ENCODE data around the gene ZNF823. TPM values are rescaled to one million over a fixed set of nuclear protein-coding genes. Genes with fewer than 3 reads are reported as not detected.

Gene ZNF823
- total RNA-seq, 8 experiments from 2014 or later = 4.7 to 13.8 (median 8.2) TPM

- Histone ChIP-seq H3K4me1 (replicated peaks in 1 of 2) (peaks cover 3 to 6% of the 10 kb centered on the region in 2 donors), H3K4me3 (no peak overlapping the region), H3K27ac (no peak overlapping the region)
- in situ Hi-C loops (cut with MboI; ENCODE audit: low pct_unique_long_range_greater_than_20kb in 2 of 9, low sequenced_read_pairs in 9 of 9, unreplicated experiment in 9 of 9) = no loop called here
- no peak for ATAC-seq (replicated peaks in 6 of 8)
- WGBS, 10 experiments = 0 to 91% (median 82%) methylated on average over 1 of the region's 1 CpG; no CpG with 5 or more reads in 1 of the 10 experiments
These were observed 24.9 kb upstream of the ZNF823 start for GRCh38 chr19:11763611-11764010.

GRCh38 chr19:11763117-11763516 is 24.4 kb upstream of the ZNF823 start:
- H3K4me1 ChIP-seq (replicated peaks in 1 of 2) = peaks cover 0 to 3% of the 10 kb centered on the region in 2 donors
- in situ Hi-C loops (cut with MboI; ENCODE audit: low pct_unique_long_range_greater_than_20kb in 2 of 9, low sequenced_read_pairs in 9 of 9, unreplicated experiment in 9 of 9) = no loop called here
- ATAC-seq (replicated peaks in 6 of 8) = no peak
- WGBS, 10 experiments = 28 to 91% (median 62%) methylated on average over 1 to 3 of the region's 3 CpGs
- H3K27ac ChIP-seq = no peak overlapping the region
- H3K4me3 ChIP-seq = no peak overlapping the region

- in situ Hi-C loops (cut with MboI; ENCODE audit: low pct_unique_long_range_greater_than_20kb in 2 of 9, low sequenced_read_pairs in 9 of 9, unreplicated experiment in 9 of 9) = no loop called here
- WGBS, 10 experiments = 11 to 100% (median 67%) methylated on average over 1 to 5 of the region's 7 CpGs; no CpG with 5 or more reads in 2 of the 10 experiments
- Histone ChIP-seq H3K4me1 (replicated peaks in 1 of 2) (no peaks in the 10 kb centered on the region), H3K4me3 (no peak overlapping the region), H3K27ac (no peak overlapping the region)
- ATAC-seq (replicated peaks in 6 of 8) = no peak
These were observed 21.1 kb upstream of the ZNF823 start for GRCh38 chr19:11759805-11760204.

- WGBS, 10 experiments = 0 to 100% (median 67%) methylated on average over 1 of the region's 1 CpG; no CpG with 5 or more reads in 1 of the 10 experiments
- Histone ChIP-seq H3K27ac (no peak overlapping the region), H3K4me3 (no peak overlapping the region), H3K4me1 (replicated peaks in 1 of 2) (no peaks in the 10 kb centered on the region)
- ATAC-seq (replicated peaks in 6 of 8) = no peak
- in situ Hi-C loops (cut with MboI; ENCODE audit: low pct_unique_long_range_greater_than_20kb in 2 of 9, low sequenced_read_pairs in 9 of 9, unreplicated experiment in 9 of 9) = no loop called here
These were observed 18.2 kb upstream of the ZNF823 start for GRCh38 chr19:11756965-11757364.

GRCh38 chr19:11754663-11755062 is 15.9 kb upstream of the ZNF823 start:
- no peak overlapping the region for H3K4me3 ChIP-seq
- ATAC-seq (replicated peaks in 6 of 8) = no peak
- no peak overlapping the region for H3K27ac ChIP-seq
- H3K4me1 ChIP-seq (replicated peaks in 1 of 2) = no peaks in the 10 kb centered on the region
- WGBS, 10 experiments = 0 to 58% (median 50%) methylated on average over 2 to 3 of the region's 4 CpGs; no CpG with 5 or more reads in 1 of the 10 experiments
- in situ Hi-C loops (cut with MboI; ENCODE audit: low pct_unique_long_range_greater_than_20kb in 2 of 9, low sequenced_read_pairs in 9 of 9, unreplicated experiment in 9 of 9) = no loop called here

GRCh38 chr19:11752244-11752736 is 13.5 kb upstream of the ZNF823 start:
- no peak for ATAC-seq (replicated peaks in 6 of 8)
- in situ Hi-C loops (cut with MboI; ENCODE audit: low pct_unique_long_range_greater_than_20kb in 2 of 9, low sequenced_read_pairs in 9 of 9, unreplicated experiment in 9 of 9) = no loop called here

GRCh38 chr19:11749751-11750150 is 11.0 kb upstream of the ZNF823 start:
- no peak overlapping the region for H3K4me3 ChIP-seq
- ATAC-seq (replicated peaks in 6 of 8) = no peak
- no peaks in the 10 kb centered on the region for H3K4me1 ChIP-seq (replicated peaks in 1 of 2)
- 0 to 60% (median 22%) methylated on average over 2 of the region's 2 CpGs; no CpG with 5 or more reads in 2 of the 10 experiments for WGBS, 10 experiments
- in situ Hi-C loops (cut with MboI; ENCODE audit: low pct_unique_long_range_greater_than_20kb in 2 of 9, low sequenced_read_pairs in 9 of 9, unreplicated experiment in 9 of 9) = no loop called here
- H3K27ac ChIP-seq = no peak overlapping the region

More at GRCh38 chr19:11752244-11752736, 13.5 kb upstream of the ZNF823 start:
- WGBS, 10 experiments = 5 to 94% (median 63%) methylated on average over 2 of the region's 2 CpGs
- no peak overlapping the region for H3K27ac ChIP-seq
- H3K4me1 ChIP-seq (replicated peaks in 1 of 2) = no peaks in the 10 kb centered on the region
- no peak overlapping the region for H3K4me3 ChIP-seq

GRCh38 chr19:11747277-11747676 is 8.5 kb upstream of the ZNF823 start:
- Histone ChIP-seq H3K27ac (no peak overlapping the region), H3K4me3 (no peak overlapping the region), H3K4me1 (replicated peaks in 1 of 2) (no peaks in the 10 kb centered on the region)
- 0 to 73% (median 38%) methylated on average over 1 of the region's 1 CpG; no CpG with 5 or more reads in 2 of the 10 experiments for WGBS, 10 experiments
- in situ Hi-C loops (cut with MboI; ENCODE audit: low pct_unique_long_range_greater_than_20kb in 2 of 9, low sequenced_read_pairs in 9 of 9, unreplicated experiment in 9 of 9) = no loop called here
- ATAC-seq (replicated peaks in 6 of 8) = no peak

- in situ Hi-C loops (cut with MboI; ENCODE audit: low pct_unique_long_range_greater_than_20kb in 2 of 9, low sequenced_read_pairs in 9 of 9, unreplicated experiment in 9 of 9) = no loop called here
- ATAC-seq (replicated peaks in 6 of 8) = no peak
- Histone ChIP-seq H3K27ac (no peak overlapping the region), H3K4me1 (replicated peaks in 1 of 2) (no peaks in the 10 kb centered on the region), H3K4me3 (no peak overlapping the region)
These were observed 7.1 kb upstream of the ZNF823 start for GRCh38 chr19:11745869-11746268.

- Histone ChIP-seq H3K27ac (peak overlapping the region; percentile 69 to 75), H3K4me3 (peak overlapping the region; percentile 62 to 92 (median 79)), H3K4me1 (replicated peaks in 1 of 2) (peaks cover 5 to 23% of the 10 kb centered on the region in 2 donors)
- WGBS, 10 experiments = 3 to 13% (median 4%) methylated on average over 3 to 12 of the region's 52 CpGs; no CpG with 5 or more reads in 6 of the 10 experiments
- peak; percentile 47 to 65 (median 58) for ATAC-seq (replicated peaks in 6 of 8)
- in situ Hi-C loops (cut with MboI; ENCODE audit: low pct_unique_long_range_greater_than_20kb in 2 of 9, low sequenced_read_pairs in 9 of 9, unreplicated experiment in 9 of 9) = no loop called here
These were observed 591 bp downstream of the ZNF823 start for GRCh38 chr19:11737964-11738745.

- in situ Hi-C loops (cut with MboI; ENCODE audit: low pct_unique_long_range_greater_than_20kb in 2 of 9, low sequenced_read_pairs in 9 of 9, unreplicated experiment in 9 of 9) = no loop called here
- ATAC-seq (replicated peaks in 6 of 8) = peak in 3 of 8 experiments; percentile 0 to 41 (median 37)
- no CpG with 5 or more reads among the region's 2 CpGs for WGBS, 10 experiments
- Histone ChIP-seq H3K4me1 (replicated peaks in 1 of 2) (peaks cover 5 to 23% of the 10 kb centered on the region in 2 donors), H3K27ac (no peak overlapping the region), H3K4me3 (no peak overlapping the region)
These were observed 2.0 kb downstream of the ZNF823 start for GRCh38 chr19:11736696-11737095.

GRCh38 chr19:11735375-11735774 is 3.4 kb downstream of the ZNF823 start:
- in situ Hi-C loops (cut with MboI; ENCODE audit: low pct_unique_long_range_greater_than_20kb in 2 of 9, low sequenced_read_pairs in 9 of 9, unreplicated experiment in 9 of 9) = no loop called here
- WGBS, 10 experiments = 80 to 100% (median 86%) methylated on average over 1 of the region's 1 CpG; no CpG with 5 or more reads in 5 of the 10 experiments
- ATAC-seq (replicated peaks in 6 of 8) = no peak

GRCh38 chr19:11729586-11729985 is 9.2 kb downstream of the ZNF823 start:
- in situ Hi-C loops (cut with MboI; ENCODE audit: low pct_unique_long_range_greater_than_20kb in 2 of 9, low sequenced_read_pairs in 9 of 9, unreplicated experiment in 9 of 9) = no loop called here

More at GRCh38 chr19:11735375-11735774, 3.4 kb downstream of the ZNF823 start:
- Histone ChIP-seq H3K27ac (no peak overlapping the region), H3K4me3 (no peak overlapping the region), H3K4me1 (replicated peaks in 1 of 2) (peaks cover 5 to 20% of the 10 kb centered on the region in 2 donors)

More at GRCh38 chr19:11729586-11729985, 9.2 kb downstream of the ZNF823 start:
- WGBS, 10 experiments = 80 to 100% (median 100%) methylated on average over 1 to 3 of the region's 4 CpGs; no CpG with 5 or more reads in 2 of the 10 experiments
- Histone ChIP-seq H3K4me1 (replicated peaks in 1 of 2) (no peaks in the 10 kb centered on the region), H3K27ac (no peak overlapping the region), H3K4me3 (no peak overlapping the region)
- no peak for ATAC-seq (replicated peaks in 6 of 8)
